Measurements from ENCODE around the gene CADPS. TPM values are rescaled to one million over a fixed set of nuclear protein-coding genes. Genes with fewer than 3 reads are reported as not detected.

Gene CADPS
- total RNA-seq, 1 experiment from 2014 or later: 7.0 TPM

GRCh38 chr3:62708638-62709373 lies 166.4 kb downstream of the CADPS start (continued):
- TF ChIP-seq ZSCAN18 (CRISPR knock-in tag; IDR thresholded peaks at IDR 0.05) (no peak), ESRRA (CRISPR knock-in tag; IDR thresholded peaks at IDR 0.05; ENCODE audit: borderline replicate concordance) (no peak)

- H3K27ac Mint-ChIP-seq: no peak overlapping the region
- ChIA-PET CTCF (no interaction called here), POLR2A (no interaction called here)
- H3K36me3 Mint-ChIP-seq: no peaks in the 10 kb centered on the region
- TF ChIP-seq EMX1 (CRISPR knock-in tag; IDR thresholded peaks at IDR 0.05): no peak
- no peak for TF ChIP-seq AR (CRISPR knock-in tag; IDR thresholded peaks at IDR 0.05)
- no peak for TF ChIP-seq IRF1 (CRISPR knock-in tag; IDR thresholded peaks at IDR 0.05)
- no peak for TF ChIP-seq FOXK1 (CRISPR knock-in tag; IDR thresholded peaks at IDR 0.05)
- TF ChIP-seq TCF7 (CRISPR knock-in tag; IDR thresholded peaks at IDR 0.05; ENCODE audit: low read depth): no peak
- TF ChIP-seq ZNF317 (CRISPR knock-in tag; IDR thresholded peaks at IDR 0.05; ENCODE audit: borderline replicate concordance, low read depth): no peak
- no peak overlapping the region for H3K4me3 Mint-ChIP-seq
- H3K9me3 Mint-ChIP-seq: no peaks in the 10 kb centered on the region
- no peak for DNase-seq (ENCODE audit: low spot score)
- H3K27me3 Mint-ChIP-seq (ENCODE audit: low read depth): no peaks in the 10 kb centered on the region; the same call in 1 of the 2 replicates
- H3K4me1 Mint-ChIP-seq: peaks cover 43% of the 10 kb centered on the region
- no peak for ATAC-seq
These were observed 169.5 kb downstream of the CADPS start for GRCh38 chr3:62705721-62706120.

GRCh38 chr3:62703451-62704167 lies 171.6 kb downstream of the CADPS start:
- Mint-ChIP-seq H3K4me3 (no peak overlapping the region), H3K36me3 (no peaks in the 10 kb centered on the region), H3K4me1 (peaks cover 30% of the 10 kb centered on the region), H3K27ac (no peak overlapping the region), H3K27me3 (ENCODE audit: low read depth) (no peaks in the 10 kb centered on the region; the same call in 1 of the 2 replicates), H3K9me3 (no peaks in the 10 kb centered on the region)
- ChIA-PET CTCF (interaction anchor here (1.1 to 1.5 kb wide), 2 partner anchors 20 to 37 kb away, joined by 3 to 4 read pairs; no protein-coding TSS in a partner anchor), POLR2A (no interaction called here)
- TF ChIP-seq ZBTB21 (CRISPR knock-in tag; IDR thresholded peaks at IDR 0.05; ENCODE audit: borderline replicate concordance) (no peak), USF2 (CRISPR knock-in tag; IDR thresholded peaks at IDR 0.05) (no peak), CTCF (IDR thresholded peaks at IDR 0.05) (no peak), ZBTB43 (CRISPR knock-in tag; IDR thresholded peaks at IDR 0.05) (no peak), CDX4 (CRISPR knock-in tag; IDR thresholded peaks at IDR 0.05; ENCODE audit: borderline replicate concordance) (no peak), TEAD1 (CRISPR knock-in tag; IDR thresholded peaks at IDR 0.05) (no peak), HMGXB4 (CRISPR knock-in tag; IDR thresholded peaks at IDR 0.05) (no peak), ATF6 (CRISPR knock-in tag; IDR thresholded peaks at IDR 0.05) (no peak), SOX15 (CRISPR knock-in tag; IDR thresholded peaks at IDR 0.05) (no peak)
- no peak for ATAC-seq
- DNase-seq (ENCODE audit: low spot score): no peak
